ENCODE measurements around the gene CSAD.
A peak's percentile ranks its signal among the peaks of the same experiment; 100 is the strongest.

The CSAD gene

GRCh38 chr12:53217051-53217930, 36.6 kb upstream of the CSAD start:
- no peaks in the 10 kb centered on the region for H3K9me3 ChIP-seq (ENCODE audit: control insufficient read depth in 2 of 2, low read length in 2 of 2)
- peaks cover 63% of the 10 kb centered on the region for H3K4me1 ChIP-seq (ENCODE audit: control insufficient read depth, insufficient read depth, low read length)
- H3K27ac ChIP-seq (ENCODE audit: low read length), result peak overlapping the region; percentile 99
- H3K27me3 ChIP-seq (ENCODE audit: control insufficient read depth in 1 of 2, insufficient read depth in 2 of 2, low read length in 2 of 2), result no peaks in the 10 kb centered on the region
- peak overlapping the region; percentile 60 to 64 for H3K9ac ChIP-seq (ENCODE audit: low read length in 2 of 2)
- H3K36me3 ChIP-seq (ENCODE audit: control insufficient read depth in 2 of 2, insufficient read depth in 2 of 2, low read length in 2 of 2), result peaks cover 29% of the 10 kb centered on the region in 2 donors
- H3K4me3 ChIP-seq (ENCODE audit: low read length in 2 of 2), result peak overlapping the region; percentile 45 to 88

GRCh38 chr12:53215497-53215896, 34.8 kb upstream of the CSAD start:
- Histone ChIP-seq H3K27ac (ENCODE audit: low read length) (peak overlapping the region; percentile 24), H3K4me1 (ENCODE audit: control insufficient read depth, insufficient read depth, low read length) (peaks cover 56% of the 10 kb centered on the region), H3K36me3 (ENCODE audit: control insufficient read depth in 2 of 2, insufficient read depth in 2 of 2, low read length in 2 of 2) (peaks cover 41 to 46% of the 10 kb centered on the region in 2 donors), H3K4me3 (ENCODE audit: low read length in 2 of 2) (no peak overlapping the region), H3K9me3 (ENCODE audit: control insufficient read depth in 2 of 2, low read length in 2 of 2) (no peaks in the 10 kb centered on the region), H3K27me3 (ENCODE audit: control insufficient read depth in 1 of 2, insufficient read depth in 2 of 2, low read length in 2 of 2) (no peaks in the 10 kb centered on the region), H3K9ac (ENCODE audit: low read length in 2 of 2) (no peak overlapping the region)

GRCh38 chr12:53214687-53215455, 34.1 kb upstream of the CSAD start:
- Histone ChIP-seq H3K9ac (ENCODE audit: low read length in 2 of 2) (no peak overlapping the region), H3K4me3 (ENCODE audit: low read length in 2 of 2) (no peak overlapping the region), H3K4me1 (ENCODE audit: control insufficient read depth, insufficient read depth, low read length) (peaks cover 53% of the 10 kb centered on the region), H3K27me3 (ENCODE audit: control insufficient read depth in 1 of 2, insufficient read depth in 2 of 2, low read length in 2 of 2) (no peaks in the 10 kb centered on the region), H3K9me3 (ENCODE audit: control insufficient read depth in 2 of 2, low read length in 2 of 2) (no peaks in the 10 kb centered on the region), H3K27ac (ENCODE audit: low read length) (peak overlapping the region; percentile 24), H3K36me3 (ENCODE audit: control insufficient read depth in 2 of 2, insufficient read depth in 2 of 2, low read length in 2 of 2) (peaks cover 45 to 49% of the 10 kb centered on the region in 2 donors)

GRCh38 chr12:53214221-53214620, 33.5 kb upstream of the CSAD start:
- Histone ChIP-seq H3K36me3 (ENCODE audit: control insufficient read depth in 2 of 2, insufficient read depth in 2 of 2, low read length in 2 of 2) (peaks cover 45 to 49% of the 10 kb centered on the region in 2 donors), H3K27ac (ENCODE audit: low read length) (no peak overlapping the region), H3K9me3 (ENCODE audit: control insufficient read depth in 2 of 2, low read length in 2 of 2) (no peaks in the 10 kb centered on the region), H3K9ac (ENCODE audit: low read length in 2 of 2) (no peak overlapping the region), H3K4me1 (ENCODE audit: control insufficient read depth, insufficient read depth, low read length) (peaks cover 50% of the 10 kb centered on the region), H3K4me3 (ENCODE audit: low read length in 2 of 2) (no peak overlapping the region), H3K27me3 (ENCODE audit: control insufficient read depth in 1 of 2, insufficient read depth in 2 of 2, low read length in 2 of 2) (no peaks in the 10 kb centered on the region)

- Histone ChIP-seq H3K27ac (ENCODE audit: low read length) (no peak overlapping the region), H3K4me3 (ENCODE audit: low read length in 2 of 2) (peak overlapping the region in 1 of 2 donors; percentile 8), H3K27me3 (ENCODE audit: control insufficient read depth in 1 of 2, insufficient read depth in 2 of 2, low read length in 2 of 2) (no peaks in the 10 kb centered on the region), H3K36me3 (ENCODE audit: control insufficient read depth in 2 of 2, insufficient read depth in 2 of 2, low read length in 2 of 2) (peaks cover 45 to 49% of the 10 kb centered on the region in 2 donors), H3K9ac (ENCODE audit: low read length in 2 of 2) (no peak overlapping the region), H3K9me3 (ENCODE audit: control insufficient read depth in 2 of 2, low read length in 2 of 2) (no peaks in the 10 kb centered on the region), H3K4me1 (ENCODE audit: control insufficient read depth, insufficient read depth, low read length) (peaks cover 52% of the 10 kb centered on the region)
These were observed 32.6 kb upstream of the CSAD start for GRCh38 chr12:53213348-53213747.

- H3K9me3 ChIP-seq (ENCODE audit: control insufficient read depth in 2 of 2, low read length in 2 of 2), result no peaks in the 10 kb centered on the region
- no peak overlapping the region for H3K27ac ChIP-seq (ENCODE audit: low read length)
- H3K27me3 ChIP-seq (ENCODE audit: control insufficient read depth in 1 of 2, insufficient read depth in 2 of 2, low read length in 2 of 2), result no peaks in the 10 kb centered on the region
- no peak overlapping the region for H3K4me3 ChIP-seq (ENCODE audit: low read length in 2 of 2)
- peaks cover 45 to 49% of the 10 kb centered on the region in 2 donors for H3K36me3 ChIP-seq (ENCODE audit: control insufficient read depth in 2 of 2, insufficient read depth in 2 of 2, low read length in 2 of 2)
- peaks cover 50% of the 10 kb centered on the region for H3K4me1 ChIP-seq (ENCODE audit: control insufficient read depth, insufficient read depth, low read length)
- no peak overlapping the region for H3K9ac ChIP-seq (ENCODE audit: low read length in 2 of 2)
These were observed 32.2 kb upstream of the CSAD start for GRCh38 chr12:53212931-53213330.

- Histone ChIP-seq H3K9me3 (ENCODE audit: control insufficient read depth in 2 of 2, low read length in 2 of 2) (no peaks in the 10 kb centered on the region), H3K36me3 (ENCODE audit: control insufficient read depth in 2 of 2, insufficient read depth in 2 of 2, low read length in 2 of 2) (peaks cover 45 to 49% of the 10 kb centered on the region in 2 donors), H3K4me3 (ENCODE audit: low read length in 2 of 2) (no peak overlapping the region), H3K9ac (ENCODE audit: low read length in 2 of 2) (no peak overlapping the region), H3K4me1 (ENCODE audit: control insufficient read depth, insufficient read depth, low read length) (peaks cover 41% of the 10 kb centered on the region), H3K27me3 (ENCODE audit: control insufficient read depth in 1 of 2, insufficient read depth in 2 of 2, low read length in 2 of 2) (no peaks in the 10 kb centered on the region), H3K27ac (ENCODE audit: low read length) (no peak overlapping the region)
These were observed 31.0 kb upstream of the CSAD start for GRCh38 chr12:53211476-53212381.

GRCh38 chr12:53210843-53211242, 30.1 kb upstream of the CSAD start:
- Histone ChIP-seq H3K36me3 (ENCODE audit: control insufficient read depth in 2 of 2, insufficient read depth in 2 of 2, low read length in 2 of 2) (peaks cover 43 to 49% of the 10 kb centered on the region in 2 donors), H3K27ac (ENCODE audit: low read length) (no peak overlapping the region), H3K4me1 (ENCODE audit: control insufficient read depth, insufficient read depth, low read length) (peaks cover 33% of the 10 kb centered on the region), H3K27me3 (ENCODE audit: control insufficient read depth in 1 of 2, insufficient read depth in 2 of 2, low read length in 2 of 2) (no peaks in the 10 kb centered on the region), H3K9ac (ENCODE audit: low read length in 2 of 2) (no peak overlapping the region), H3K4me3 (ENCODE audit: low read length in 2 of 2) (no peak overlapping the region), H3K9me3 (ENCODE audit: control insufficient read depth in 2 of 2, low read length in 2 of 2) (no peaks in the 10 kb centered on the region)

- Histone ChIP-seq H3K27ac (ENCODE audit: low read length) (no peak overlapping the region), H3K9ac (ENCODE audit: low read length in 2 of 2) (no peak overlapping the region), H3K27me3 (ENCODE audit: control insufficient read depth in 1 of 2, insufficient read depth in 2 of 2, low read length in 2 of 2) (no peaks in the 10 kb centered on the region), H3K36me3 (ENCODE audit: control insufficient read depth in 2 of 2, insufficient read depth in 2 of 2, low read length in 2 of 2) (peaks cover 31 to 36% of the 10 kb centered on the region in 2 donors), H3K9me3 (ENCODE audit: control insufficient read depth in 2 of 2, low read length in 2 of 2) (no peaks in the 10 kb centered on the region), H3K4me1 (ENCODE audit: control insufficient read depth, insufficient read depth, low read length) (peaks cover 16% of the 10 kb centered on the region), H3K4me3 (ENCODE audit: low read length in 2 of 2) (no peak overlapping the region)
These were observed 28.2 kb upstream of the CSAD start for GRCh38 chr12:53208877-53209463.

GRCh38 chr12:53208435-53208834, 27.7 kb upstream of the CSAD start:
- Histone ChIP-seq H3K4me1 (ENCODE audit: control insufficient read depth, insufficient read depth, low read length) (peaks cover 11% of the 10 kb centered on the region), H3K27ac (ENCODE audit: low read length) (no peak overlapping the region)

More at GRCh38 chr12:53208435-53208834, 27.7 kb upstream of the CSAD start:
- H3K9me3 ChIP-seq (ENCODE audit: control insufficient read depth in 2 of 2, low read length in 2 of 2), result no peaks in the 10 kb centered on the region
- H3K4me3 ChIP-seq (ENCODE audit: low read length in 2 of 2), result no peak overlapping the region
- no peaks in the 10 kb centered on the region for H3K27me3 ChIP-seq (ENCODE audit: control insufficient read depth in 1 of 2, insufficient read depth in 2 of 2, low read length in 2 of 2)
- H3K36me3 ChIP-seq (ENCODE audit: control insufficient read depth in 2 of 2, insufficient read depth in 2 of 2, low read length in 2 of 2), result peaks cover 26 to 31% of the 10 kb centered on the region in 2 donors
- no peak overlapping the region for H3K9ac ChIP-seq (ENCODE audit: low read length in 2 of 2)

All from stomach smooth muscle (tissue), 2 donors.